Thoracic aorta (tissue), 2 donors: Measurements from ENCODE around the gene TERB1. TPM values are rescaled to one million over a fixed set of nuclear protein-coding genes. Genes with fewer than 3 reads are reported as not detected.

Experiments used
- ATAC-seq: fragments of 150-250 bp; one replicate; pipeline ENCODE4 v1.8.0; 2017; ENCODE audit warnings: low read depth; ENCODE audit not compliant: insufficient number of reproducible peaks, low FRiP score
- DNase-seq: peaks from one replicate; pipeline ENCODE4 v3.0.0-alpha.2; 2020; ENCODE audit warnings: low spot score
- H3K27ac ChIP-seq, 2 donors: fragments of 200-600 bp; sonication (generic); 1 replicate in 1 of 2; 2 replicates in 1 of 2; pipeline ENCODE4 v1.5.1; 2016; ENCODE audit warnings: mild to moderate bottlenecking in 2 of 2, moderate library complexity in 2 of 2
- H3K27me3 ChIP-seq: fragments of 200-600 bp; sonication (generic); replicated peaks from 2 replicates; pipeline ENCODE4 v1.6.0; 2016; ENCODE audit warnings: mild to moderate bottlenecking; ENCODE audit not compliant: insufficient read depth
- H3K36me3 ChIP-seq: fragments of 200-600 bp; sonication (generic); one replicate; pipeline ENCODE4 v1.5.1; 2016
- H3K4me1 ChIP-seq, 2 donors: fragments of 200-600 bp; sonication (generic); 1 replicate in 1 of 2; 2 replicates in 1 of 2; pipeline versions ENCODE4 v1.5.1 to v1.6.0; 2016; ENCODE audit warnings: low read depth in 2 of 2, mild to moderate bottlenecking in 1 of 2; ENCODE audit not compliant: control insufficient read depth in 1 of 2
- H3K4me3 ChIP-seq: fragments of 200-600 bp; sonication (generic); 2 replicates; pipeline ENCODE4 v1.5.1; 2016; ENCODE audit warnings: mild to moderate bottlenecking
- H3K9me3 ChIP-seq: fragments of 200-600 bp; sonication (generic); 2 replicates; pipeline ENCODE4 v1.5.1; 2016
- CTCF ChIP-seq: fragments of 200-600 bp; sonication (generic); IDR thresholded peaks from one replicate; pipeline ENCODE4 v1.5.1; 2019; ENCODE audit warnings: antibody characterized with exemption
- total RNA-seq, 2 donors: library from RNA; depleted of rRNA; stranded (reverse); fragments of >200 nt; gene quantifications; one replicate each; pipeline versions ENCODE4 v1.1.0 to v1.2.3, GENCODE V29; 2016

TERB1 gene
- total RNA-seq, 2 donors from 2014 or later = not detected

- no peak for TF ChIP-seq CTCF
Measured at GRCh38 chr16:66848172-66848571, 46.8 kb upstream of the TERB1 start.

GRCh38 chr16:66847533-66848067, 46.2 kb upstream of the TERB1 start:
- no peak for DNase-seq
- Histone ChIP-seq H3K4me1 (peaks cover 12 to 22% of the 10 kb centered on the region in 2 donors), H3K4me3 (no peak overlapping the region), H3K36me3 (no peaks in the 10 kb centered on the region), H3K27me3 (peaks cover 4% of the 10 kb centered on the region), H3K27ac (no peak overlapping the region), H3K9me3 (no peaks in the 10 kb centered on the region)
- ATAC-seq = no peak
- no peak for TF ChIP-seq CTCF

More at GRCh38 chr16:66848172-66848571, 46.8 kb upstream of the TERB1 start:
- DNase-seq (no peak), ATAC-seq (no peak)
- Histone ChIP-seq H3K36me3 (no peaks in the 10 kb centered on the region), H3K27me3 (peaks cover 4% of the 10 kb centered on the region), H3K9me3 (no peaks in the 10 kb centered on the region), H3K27ac (no peak overlapping the region), H3K4me3 (no peak overlapping the region), H3K4me1 (peaks cover 12 to 22% of the 10 kb centered on the region in 2 donors)

GRCh38 chr16:66846831-66847230, 45.4 kb upstream of the TERB1 start:
- no peaks in the 10 kb centered on the region for H3K9me3 ChIP-seq
- no peak overlapping the region for H3K4me3 ChIP-seq
- H3K36me3 ChIP-seq = no peaks in the 10 kb centered on the region
- H3K4me1 ChIP-seq = peaks cover 12 to 22% of the 10 kb centered on the region in 2 donors
- DNase-seq = no peak
- H3K27me3 ChIP-seq = peaks cover 4% of the 10 kb centered on the region
- no peak for TF ChIP-seq CTCF
- no peak overlapping the region for H3K27ac ChIP-seq
- ATAC-seq = no peak

- H3K9me3 ChIP-seq = no peaks in the 10 kb centered on the region
- ATAC-seq (no peak), DNase-seq (no peak)
- no peak overlapping the region for H3K4me3 ChIP-seq
- no peak overlapping the region for H3K27ac ChIP-seq
- no peak for TF ChIP-seq CTCF
- no peaks in the 10 kb centered on the region for H3K36me3 ChIP-seq
- H3K27me3 ChIP-seq = peaks cover 4% of the 10 kb centered on the region
- H3K4me1 ChIP-seq = peaks cover 12 to 22% of the 10 kb centered on the region in 2 donors
Measured at GRCh38 chr16:66846266-66846665, 44.9 kb upstream of the TERB1 start.

- DNase-seq (no peak), ATAC-seq (no peak)
- H3K27ac ChIP-seq = no peak overlapping the region
- no peak overlapping the region for H3K4me3 ChIP-seq
- H3K36me3 ChIP-seq = no peaks in the 10 kb centered on the region
- peaks cover 4% of the 10 kb centered on the region for H3K27me3 ChIP-seq
- TF ChIP-seq CTCF = no peak
- H3K9me3 ChIP-seq = no peaks in the 10 kb centered on the region
- H3K4me1 ChIP-seq = peaks cover 12 to 22% of the 10 kb centered on the region in 2 donors
Measured at GRCh38 chr16:66845791-66846221, 44.4 kb upstream of the TERB1 start.
